ENCODE measurements around the gene PRG2.
A peak's percentile ranks its signal among the peaks of the same experiment; 100 is the strongest.

The PRG2 gene

DNA sequence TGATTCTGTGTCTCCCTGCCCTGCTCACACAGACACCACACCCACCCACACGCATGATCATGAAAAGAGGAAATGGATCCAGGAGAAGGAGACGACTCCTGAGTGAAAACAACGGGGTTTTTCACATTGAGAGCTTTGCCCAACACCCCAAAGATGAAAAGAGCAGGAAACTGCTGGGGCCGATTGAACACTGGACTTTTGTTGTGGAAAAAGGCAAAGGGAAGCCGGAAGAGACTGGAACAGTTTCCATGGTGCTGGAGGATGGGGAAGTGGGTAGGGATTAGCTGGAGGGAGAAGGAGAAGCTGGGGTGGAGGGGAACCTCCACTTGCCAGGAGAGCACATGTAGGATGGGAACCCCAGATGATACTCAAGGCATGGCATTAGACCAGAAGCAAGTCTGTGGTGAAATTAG lies 41.7 kb upstream of the PRG2 start:
- TF ChIP-seq, protein P1, sequence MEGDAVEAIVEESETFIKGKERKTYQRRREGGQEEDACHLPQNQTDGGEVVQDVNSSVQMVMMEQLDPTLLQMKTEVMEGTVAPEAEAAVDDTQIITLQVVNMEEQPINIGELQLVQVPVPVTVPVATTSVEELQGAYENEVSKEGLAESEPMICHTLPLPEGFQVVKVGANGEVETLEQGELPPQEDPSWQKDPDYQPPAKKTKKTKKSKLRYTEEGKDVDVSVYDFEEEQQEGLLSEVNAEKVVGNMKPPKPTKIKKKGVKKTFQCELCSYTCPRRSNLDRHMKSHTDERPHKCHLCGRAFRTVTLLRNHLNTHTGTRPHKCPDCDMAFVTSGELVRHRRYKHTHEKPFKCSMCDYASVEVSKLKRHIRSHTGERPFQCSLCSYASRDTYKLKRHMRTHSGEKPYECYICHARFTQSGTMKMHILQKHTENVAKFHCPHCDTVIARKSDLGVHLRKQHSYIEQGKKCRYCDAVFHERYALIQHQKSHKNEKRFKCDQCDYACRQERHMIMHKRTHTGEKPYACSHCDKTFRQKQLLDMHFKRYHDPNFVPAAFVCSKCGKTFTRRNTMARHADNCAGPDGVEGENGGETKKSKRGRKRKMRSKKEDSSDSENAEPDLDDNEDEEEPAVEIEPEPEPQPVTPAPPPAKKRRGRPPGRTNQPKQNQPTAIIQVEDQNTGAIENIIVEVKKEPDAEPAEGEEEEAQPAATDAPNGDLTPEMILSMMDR (conservative IDR thresholded peaks at IDR 0.05), result no peak
- no peak for TF ChIP-seq ZFX (IDR thresholded peaks at IDR 0.05)
- no peak overlapping the region for H3K27ac ChIP-seq

DNA sequence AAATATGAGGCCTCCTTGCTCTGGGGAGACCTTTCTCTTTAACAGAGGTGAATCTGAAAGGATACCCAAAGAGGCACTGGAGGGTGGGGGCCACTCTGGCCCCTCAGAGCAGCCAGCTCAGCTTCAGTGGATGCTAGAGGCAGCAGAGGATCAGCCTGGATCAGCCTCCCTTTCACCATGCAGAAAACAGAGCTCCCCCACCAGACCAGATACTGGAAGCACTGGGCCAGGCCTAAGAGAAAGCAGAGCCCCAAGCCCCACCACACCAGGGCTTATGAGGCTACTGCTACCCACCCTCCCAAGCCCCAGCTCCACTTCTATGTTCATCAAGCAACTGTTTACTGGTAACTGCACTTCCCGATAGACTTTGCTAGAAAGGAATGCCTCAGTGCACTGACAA lies 40.5 kb upstream of the PRG2 start:
- peak overlapping the region; percentile 5; the same call in 1 of the 2 replicates for H3K27ac ChIP-seq
- TF ChIP-seq ZFX (IDR thresholded peaks at IDR 0.05), result no peak
- TF ChIP-seq, protein P1 (conservative IDR thresholded peaks at IDR 0.05), result no peak

DNA sequence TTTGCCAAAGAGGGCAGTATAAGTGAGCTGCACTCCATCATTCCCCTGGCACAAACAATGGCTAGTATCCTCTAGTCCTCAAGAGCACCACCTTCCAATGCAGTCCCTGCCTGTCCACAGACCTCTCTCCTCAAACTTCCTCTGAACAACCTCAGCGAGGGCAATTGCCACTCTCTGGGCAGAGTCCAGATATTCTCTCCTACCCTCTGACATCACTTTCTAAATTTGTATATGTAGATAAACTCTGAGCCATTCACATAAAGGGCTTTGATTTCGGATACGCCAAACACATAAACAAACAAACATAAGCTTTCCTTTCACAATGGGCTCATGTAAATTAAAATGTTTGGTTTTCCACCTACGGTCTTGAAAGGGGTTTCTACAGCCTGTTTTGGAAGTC lies 39.5 kb upstream of the PRG2 start:
- H3K27ac ChIP-seq, result no peak overlapping the region; the same call in 1 of the 2 replicates
- no peak for TF ChIP-seq ZFX (IDR thresholded peaks at IDR 0.05)
- TF ChIP-seq, protein P1 (conservative IDR thresholded peaks at IDR 0.05), result no peak

DNA sequence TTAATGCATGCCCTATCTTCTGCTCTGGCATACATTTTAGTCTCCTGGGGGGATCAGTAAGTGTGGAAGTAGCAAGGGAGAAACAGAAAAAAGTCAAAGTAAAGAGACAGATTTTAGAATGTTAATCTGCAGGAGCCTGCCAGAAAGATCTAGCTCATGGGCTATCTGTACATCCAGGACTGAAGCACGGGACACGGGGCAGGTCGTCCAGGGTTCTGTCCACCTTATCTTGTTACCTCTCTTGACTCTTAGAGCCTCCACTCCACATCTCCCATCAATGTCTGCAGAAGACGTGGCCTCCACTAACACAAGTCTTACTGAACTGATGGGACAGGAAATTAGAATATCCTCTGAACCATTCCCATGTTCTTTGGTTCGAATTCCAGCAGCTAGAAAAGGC lies 38.2 kb upstream of the PRG2 start:
- H3K27ac ChIP-seq, result no peak overlapping the region
- no peak for TF ChIP-seq ZFX (IDR thresholded peaks at IDR 0.05)
- TF ChIP-seq, protein P1 (conservative IDR thresholded peaks at IDR 0.05), result no peak

DNA sequence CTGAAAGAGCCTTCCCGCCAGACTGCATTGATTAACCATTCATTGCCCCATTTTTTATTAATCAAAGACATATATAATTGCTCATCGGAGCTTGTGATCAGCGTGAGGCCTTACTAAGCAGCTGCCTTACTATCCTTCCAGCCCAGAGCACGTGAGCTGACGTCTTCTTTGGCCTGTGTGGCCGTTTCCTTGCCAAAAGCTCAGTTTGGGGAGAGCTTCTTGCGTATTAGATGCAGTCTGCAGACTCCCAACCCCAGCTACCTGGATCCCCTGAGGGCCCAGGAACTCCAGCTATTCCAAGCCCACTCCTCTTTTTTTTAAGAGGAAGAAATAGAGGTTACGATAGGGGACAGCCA lies 37.3 kb upstream of the PRG2 start:
- no peak for TF ChIP-seq ZFX (IDR thresholded peaks at IDR 0.05)
- TF ChIP-seq, protein P1 (conservative IDR thresholded peaks at IDR 0.05), result no peak
- peak overlapping the region; percentile 15; the same call in 1 of the 2 replicates for H3K27ac ChIP-seq

DNA sequence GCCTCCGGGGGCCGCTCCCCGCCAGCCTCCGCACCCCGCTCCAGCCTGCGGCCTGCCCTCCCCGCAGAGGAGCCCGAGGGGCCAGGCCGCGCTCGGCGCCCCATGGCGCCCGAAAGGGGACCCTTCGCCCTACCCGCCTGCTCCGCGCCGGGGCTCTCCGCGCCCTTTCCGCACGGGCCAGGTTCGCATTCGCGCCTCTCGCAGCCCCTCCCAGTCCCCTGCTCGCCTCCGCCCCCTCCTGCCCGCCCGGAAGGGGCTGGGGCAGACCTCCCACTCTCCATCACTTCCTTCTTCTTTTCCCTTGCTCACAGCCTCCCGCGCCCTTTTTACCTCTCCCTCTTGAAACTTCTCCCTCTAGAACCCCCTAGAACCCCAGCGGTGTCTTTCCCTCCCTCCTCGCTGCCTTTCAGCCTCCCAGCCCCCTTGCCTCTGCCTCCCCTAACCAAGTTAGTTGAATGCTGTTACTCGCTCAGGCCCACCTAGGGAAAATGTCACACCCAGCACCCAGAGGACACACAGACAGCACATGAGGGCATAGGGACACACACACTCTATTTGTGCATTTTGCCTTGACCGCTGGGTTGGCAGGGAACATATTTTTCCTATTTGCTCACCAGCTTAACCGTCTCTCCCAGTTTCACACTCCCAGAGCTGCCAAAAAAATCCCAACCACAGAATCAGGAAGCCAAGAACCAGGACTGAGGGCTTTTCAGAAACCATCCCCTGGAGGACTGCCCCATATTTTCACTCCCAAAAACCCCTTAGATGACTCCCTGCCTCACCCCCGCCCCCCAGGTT lies 36.7 kb upstream of the PRG2 start, which contains the start of gene SLC43A3:
Gene SLC43A3, minus strand, starts transcription at position 193 of the 798 bp plus-strand sequence. CDS start 949 bp downstream, outside the sequence.
- no peak for TF ChIP-seq ZFX (IDR thresholded peaks at IDR 0.05)
- TF ChIP-seq, protein P1 (conservative IDR thresholded peaks at IDR 0.05), result no peak
- peak within 1 kb of the TSS; percentile 15; the same call in 1 of the 2 replicates for H3K27ac ChIP-seq

DNA sequence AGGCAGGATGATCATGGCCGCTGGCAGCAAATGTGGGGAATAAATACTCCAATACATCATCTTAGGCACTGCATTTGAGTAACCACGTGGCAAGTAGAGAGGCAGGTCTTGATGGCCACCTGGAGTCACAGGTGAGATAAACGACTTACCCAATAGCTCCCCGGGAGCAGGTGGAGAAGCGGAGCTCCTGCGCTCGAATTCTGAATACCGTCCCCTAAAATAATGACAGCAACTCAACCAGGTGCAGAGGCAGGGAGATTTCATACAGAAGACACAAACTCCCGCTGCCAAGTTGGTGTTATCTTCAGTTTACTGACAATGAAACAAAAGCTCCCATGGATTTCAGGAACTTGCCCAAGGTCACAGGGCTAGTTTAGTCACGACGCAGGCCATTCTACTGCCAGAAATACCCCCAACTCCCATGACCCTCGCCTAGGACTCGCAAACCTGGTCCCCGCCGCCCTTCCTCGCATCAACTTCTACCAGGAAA lies 36.0 kb upstream of the PRG2 start:
- TF ChIP-seq, protein P1 (conservative IDR thresholded peaks at IDR 0.05), result no peak
- TF ChIP-seq ZFX (IDR thresholded peaks at IDR 0.05), result no peak
- no peak overlapping the region for H3K27ac ChIP-seq

All from C4-2B (cell line).